GM12801 (cell line): ENCODE data around the gene DARS1.

Source experiments
- TF ChIP-seq, protein P1 (sequence below): IDR thresholded peaks from one replicate; pipeline ENCODE4 v1.5.1; 2011; ENCODE audit warnings: control low read depth; ENCODE audit not compliant: insufficient read length; ENCODE audit errors: extremely low read depth

Gene DARS1

GRCh38 chr2:135962366-135963123 is 22.9 kb downstream of the DARS1 start:
- TF ChIP-seq, protein P1, sequence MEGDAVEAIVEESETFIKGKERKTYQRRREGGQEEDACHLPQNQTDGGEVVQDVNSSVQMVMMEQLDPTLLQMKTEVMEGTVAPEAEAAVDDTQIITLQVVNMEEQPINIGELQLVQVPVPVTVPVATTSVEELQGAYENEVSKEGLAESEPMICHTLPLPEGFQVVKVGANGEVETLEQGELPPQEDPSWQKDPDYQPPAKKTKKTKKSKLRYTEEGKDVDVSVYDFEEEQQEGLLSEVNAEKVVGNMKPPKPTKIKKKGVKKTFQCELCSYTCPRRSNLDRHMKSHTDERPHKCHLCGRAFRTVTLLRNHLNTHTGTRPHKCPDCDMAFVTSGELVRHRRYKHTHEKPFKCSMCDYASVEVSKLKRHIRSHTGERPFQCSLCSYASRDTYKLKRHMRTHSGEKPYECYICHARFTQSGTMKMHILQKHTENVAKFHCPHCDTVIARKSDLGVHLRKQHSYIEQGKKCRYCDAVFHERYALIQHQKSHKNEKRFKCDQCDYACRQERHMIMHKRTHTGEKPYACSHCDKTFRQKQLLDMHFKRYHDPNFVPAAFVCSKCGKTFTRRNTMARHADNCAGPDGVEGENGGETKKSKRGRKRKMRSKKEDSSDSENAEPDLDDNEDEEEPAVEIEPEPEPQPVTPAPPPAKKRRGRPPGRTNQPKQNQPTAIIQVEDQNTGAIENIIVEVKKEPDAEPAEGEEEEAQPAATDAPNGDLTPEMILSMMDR = no peak

DNA sequence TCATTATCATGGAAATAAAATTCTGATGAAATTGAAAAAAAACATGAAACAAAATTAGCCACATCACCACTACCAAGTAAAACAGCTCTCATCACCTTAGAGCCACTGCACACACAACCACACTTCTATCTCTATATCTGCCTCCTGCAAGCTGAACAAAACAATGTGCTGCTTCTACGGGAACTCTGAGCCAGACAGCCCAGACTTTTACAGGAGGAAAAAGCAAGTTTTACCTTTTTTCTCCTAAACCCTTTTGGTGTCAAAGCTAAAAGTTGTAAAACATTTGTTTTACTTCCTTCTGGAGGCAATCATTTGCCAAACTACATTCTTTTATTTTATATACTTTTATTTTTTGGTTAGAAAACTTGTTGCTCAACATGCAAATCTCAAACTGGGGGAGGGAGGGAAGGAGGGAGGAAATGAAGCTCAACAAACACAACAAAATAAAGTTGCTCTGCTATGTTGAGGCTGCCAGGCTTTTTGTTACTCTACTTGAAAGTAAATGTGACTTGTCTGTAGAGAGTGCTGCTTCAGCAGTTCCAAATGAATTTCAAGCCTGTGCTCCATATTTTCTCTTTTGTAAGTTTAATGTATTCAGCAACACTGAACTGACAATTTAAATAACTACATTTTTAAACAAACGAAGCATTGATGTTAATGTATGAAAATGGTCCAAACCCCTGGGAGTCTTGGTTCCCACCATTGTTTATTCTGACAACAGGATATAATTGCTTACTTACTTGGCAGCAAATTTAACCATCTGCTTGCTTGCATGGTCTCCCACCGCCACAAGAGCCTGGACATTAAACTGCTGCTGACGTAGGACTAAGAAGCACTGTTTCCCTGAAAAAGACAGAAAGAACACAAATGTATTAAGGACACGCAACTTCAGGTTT is 24.5 kb downstream of the DARS1 start:
- TF ChIP-seq, protein P1 = no peak

DNA sequence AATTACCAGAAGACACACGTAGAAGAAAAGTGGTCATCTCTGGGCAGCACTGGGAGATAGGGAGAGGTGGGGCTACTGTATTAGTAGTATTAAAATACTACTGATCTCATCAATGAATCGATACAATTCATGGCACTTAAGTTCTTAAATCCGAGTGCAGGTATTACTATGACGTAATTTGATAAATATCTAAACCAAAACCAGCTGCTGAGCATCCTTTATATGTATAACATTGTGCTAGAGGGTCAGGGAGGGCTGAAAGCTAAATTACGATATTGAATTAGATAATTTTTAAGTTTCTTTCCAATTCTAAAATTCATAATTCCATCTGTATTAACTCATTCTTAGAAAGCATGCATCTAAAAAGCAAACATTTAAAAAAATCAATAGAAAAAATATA is 25.3 kb downstream of the DARS1 start:
- TF ChIP-seq, protein P1 = no peak

DNA sequence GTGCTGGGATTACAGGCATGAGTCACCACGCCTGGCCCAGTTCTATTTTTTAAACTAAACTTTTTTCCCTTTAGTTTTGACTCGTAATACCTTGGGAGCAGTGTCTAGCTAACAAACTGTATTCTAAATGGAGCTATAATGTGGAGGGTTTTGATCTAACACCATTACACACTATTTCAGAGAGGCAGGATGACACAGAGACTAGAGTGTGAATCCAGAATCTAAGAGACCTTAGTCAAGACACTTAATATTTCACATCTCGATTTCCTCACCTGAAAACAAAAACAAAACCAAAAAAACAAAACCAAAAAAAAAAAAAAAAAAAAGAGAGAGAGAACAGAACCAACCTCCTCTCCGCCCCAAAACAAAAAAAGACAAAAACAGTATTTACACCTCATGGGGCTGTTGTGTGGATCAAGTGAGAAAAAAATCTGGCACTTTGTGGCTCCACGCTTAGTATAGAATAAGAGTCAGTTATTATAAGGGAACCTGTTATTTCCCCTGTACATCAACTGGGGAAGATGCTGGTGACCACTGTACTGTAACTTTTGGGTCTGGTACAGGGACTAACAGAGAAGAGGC is 31.3 kb downstream of the DARS1 start:
- TF ChIP-seq, protein P1 = no peak

DNA sequence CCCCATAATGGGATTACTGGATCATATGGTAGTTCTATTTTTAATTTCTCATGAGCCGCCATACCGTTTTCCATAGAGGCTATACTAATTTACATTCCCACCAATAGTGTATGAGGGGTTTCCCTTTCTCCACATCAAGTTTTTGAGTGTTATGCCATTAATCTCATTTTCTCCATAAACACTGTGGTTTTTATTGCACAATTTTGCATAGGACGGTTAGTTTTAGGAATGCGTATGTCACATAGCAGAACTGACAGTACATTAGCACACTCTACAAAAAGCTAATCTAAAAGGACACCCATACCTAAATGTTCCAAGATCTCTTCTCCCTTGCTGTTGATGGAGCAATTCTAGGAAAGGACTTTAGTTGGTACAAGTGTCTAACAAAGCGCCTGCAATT is 32.5 kb downstream of the DARS1 start:
- TF ChIP-seq, protein P1 = no peak

DNA sequence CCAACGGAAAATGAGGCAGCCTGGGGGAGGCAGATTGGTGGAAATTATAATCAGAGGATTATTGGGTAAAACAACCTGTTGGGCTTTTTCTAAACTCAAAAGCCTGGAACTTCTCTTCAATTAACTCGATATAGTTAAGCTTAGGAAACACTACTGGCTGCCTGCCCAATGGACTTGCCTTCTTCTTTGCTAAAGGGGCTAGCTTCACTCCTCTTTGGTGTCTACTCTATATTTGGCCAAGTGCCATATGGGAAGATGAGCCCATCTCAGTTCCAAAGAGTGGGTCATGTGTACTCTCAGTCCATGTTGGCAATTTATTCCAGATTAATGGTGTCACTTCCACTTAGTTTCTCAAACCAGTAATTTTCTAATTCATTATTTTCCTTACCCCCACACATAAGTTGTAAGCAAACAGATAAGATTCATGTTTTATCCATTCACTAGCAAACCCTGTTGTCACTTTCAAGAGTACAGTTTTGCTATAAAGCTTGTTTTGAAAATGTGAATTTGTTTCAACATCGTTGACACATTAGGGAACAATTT is 34.3 kb downstream of the DARS1 start:
- TF ChIP-seq, protein P1 = no peak
